ENCODE measurements around the gene ATP8A1.

DNA sequence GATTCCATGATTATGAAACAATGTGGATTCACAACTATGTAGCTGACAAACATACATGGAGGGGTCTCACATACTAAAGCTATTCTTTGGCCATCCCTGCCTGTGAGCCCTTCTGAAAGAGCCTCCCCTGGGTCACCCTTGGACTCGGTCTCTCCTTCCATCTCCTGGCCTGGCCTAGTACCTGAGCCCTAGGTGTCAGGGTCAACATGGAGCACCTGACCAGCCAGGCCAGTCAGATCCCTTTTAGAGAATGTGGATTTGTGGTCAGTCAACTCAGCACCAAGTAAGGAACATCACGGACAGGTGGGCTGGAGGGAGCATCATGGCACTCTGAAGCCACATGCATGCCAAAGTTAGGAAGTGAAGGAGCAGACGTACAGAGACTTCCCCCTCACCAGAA, 16.3 kb downstream of the ATP8A1 start:
- TF ChIP-seq, protein P1, sequence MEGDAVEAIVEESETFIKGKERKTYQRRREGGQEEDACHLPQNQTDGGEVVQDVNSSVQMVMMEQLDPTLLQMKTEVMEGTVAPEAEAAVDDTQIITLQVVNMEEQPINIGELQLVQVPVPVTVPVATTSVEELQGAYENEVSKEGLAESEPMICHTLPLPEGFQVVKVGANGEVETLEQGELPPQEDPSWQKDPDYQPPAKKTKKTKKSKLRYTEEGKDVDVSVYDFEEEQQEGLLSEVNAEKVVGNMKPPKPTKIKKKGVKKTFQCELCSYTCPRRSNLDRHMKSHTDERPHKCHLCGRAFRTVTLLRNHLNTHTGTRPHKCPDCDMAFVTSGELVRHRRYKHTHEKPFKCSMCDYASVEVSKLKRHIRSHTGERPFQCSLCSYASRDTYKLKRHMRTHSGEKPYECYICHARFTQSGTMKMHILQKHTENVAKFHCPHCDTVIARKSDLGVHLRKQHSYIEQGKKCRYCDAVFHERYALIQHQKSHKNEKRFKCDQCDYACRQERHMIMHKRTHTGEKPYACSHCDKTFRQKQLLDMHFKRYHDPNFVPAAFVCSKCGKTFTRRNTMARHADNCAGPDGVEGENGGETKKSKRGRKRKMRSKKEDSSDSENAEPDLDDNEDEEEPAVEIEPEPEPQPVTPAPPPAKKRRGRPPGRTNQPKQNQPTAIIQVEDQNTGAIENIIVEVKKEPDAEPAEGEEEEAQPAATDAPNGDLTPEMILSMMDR (IDR thresholded peaks at IDR 0.05): no peak
- TF ChIP-seq POLR2A (IDR thresholded peaks at IDR 0.05): no peak

All from adrenal gland (tissue), 5 donors.